Posterior cingulate gyrus (tissue), 11 donors: ENCODE data around the gene STARD10.
"Not testable (repeated sequence)": the region's sequence is repeated elsewhere in the genome, so short reads cannot be mapped to it uniquely, and the experiment has no call there.

Experiments used
- DNase-seq, 10 donors: peaks; one replicate each; pipeline versions ENCODE4 v3.0.0 to v3.0.0-alpha.2; 2020 to 2021; ENCODE audit warnings: mixed read lengths in 3 of 10
- intact Hi-C: fragments of 100-400 bp; cut with DNase I; formaldehyde crosslinking; loops from one replicate; pipeline ENCODE4 v1.15.1; 2023

Gene STARD10

DNA sequence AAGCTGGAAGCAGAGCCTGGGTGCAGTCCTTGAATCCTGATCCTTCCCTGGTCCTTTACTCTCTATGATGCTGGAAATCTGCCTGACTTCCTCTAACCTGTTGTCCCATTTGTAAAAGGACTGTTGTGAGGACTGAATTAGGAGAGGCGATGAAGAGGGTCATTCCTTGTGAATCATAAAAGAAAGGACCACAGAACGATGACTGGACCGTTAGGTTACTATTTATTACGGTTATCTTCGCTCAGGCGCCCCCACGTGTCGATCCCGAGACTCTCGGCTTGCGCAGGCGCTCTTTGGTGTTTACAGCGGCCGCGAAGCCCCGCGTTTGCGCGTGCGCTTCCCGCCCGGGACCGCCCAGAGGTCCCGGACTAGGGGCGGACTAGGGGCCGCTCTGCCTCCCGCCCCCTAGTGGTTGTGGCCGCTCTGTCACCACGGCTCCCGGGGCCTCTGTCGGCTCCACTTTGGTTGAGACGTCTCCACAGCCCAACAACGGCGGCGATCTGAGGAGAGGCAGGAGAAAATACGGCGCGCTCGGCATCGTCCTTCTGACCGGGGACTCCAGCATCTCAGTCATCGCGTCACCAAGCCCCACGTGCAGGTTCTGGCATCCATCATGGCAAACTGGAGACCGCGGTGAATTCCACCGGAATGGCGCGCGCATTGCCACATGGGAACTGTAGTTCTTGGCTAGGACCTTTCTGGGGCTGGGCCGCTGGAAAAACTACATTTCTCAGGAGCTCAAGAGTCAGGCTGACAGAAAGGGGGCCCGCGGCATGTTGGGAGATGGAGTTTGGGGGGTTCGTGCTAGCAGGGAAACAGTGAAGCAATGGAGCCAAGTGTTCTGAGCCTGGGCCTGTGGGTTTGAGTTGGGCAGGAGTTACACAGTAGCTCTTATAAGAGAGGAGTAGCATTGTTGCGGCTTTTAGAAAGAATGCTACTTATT is at the start of gene STARD10:
Gene STARD10 (minus strand): TSS at position 623 of the 943 bp plus-strand sequence. CDS start 12,866 bp downstream, outside the sequence.
- peak; percentile 95 to 99 (median 97) for DNase-seq
- intact Hi-C loops, result loop anchor here (1.0 to 10.0 kb wide), 4 partner anchors 21 to 209 kb away; partner anchors contain the start of gene ATG16L2

GRCh38 chr11:72842653-72843330 is 48.9 kb upstream of the STARD10 start:
- no peak for DNase-seq
- intact Hi-C loops, result no loop called here

DNA sequence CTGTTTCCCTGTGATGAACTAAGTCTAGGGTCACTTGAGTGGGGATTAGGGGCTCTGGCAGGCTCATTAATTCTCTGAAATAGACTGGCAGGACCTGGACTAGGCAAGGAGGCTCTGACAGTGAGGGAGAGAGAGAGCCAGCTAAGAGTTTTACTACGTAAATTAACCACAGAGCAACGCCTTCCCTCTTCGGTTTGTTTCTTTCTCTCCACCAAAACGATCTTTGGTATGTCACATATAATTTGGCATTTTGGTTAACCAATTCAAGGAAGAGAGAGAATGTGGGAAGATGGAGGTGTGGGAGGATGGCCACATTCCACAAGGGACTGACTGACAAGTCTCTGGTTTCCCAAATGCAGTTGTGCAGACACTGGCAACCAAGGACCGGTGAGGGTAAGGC is 48.3 kb upstream of the STARD10 start:
- no peak for DNase-seq
- intact Hi-C loops, result no loop called here

DNA sequence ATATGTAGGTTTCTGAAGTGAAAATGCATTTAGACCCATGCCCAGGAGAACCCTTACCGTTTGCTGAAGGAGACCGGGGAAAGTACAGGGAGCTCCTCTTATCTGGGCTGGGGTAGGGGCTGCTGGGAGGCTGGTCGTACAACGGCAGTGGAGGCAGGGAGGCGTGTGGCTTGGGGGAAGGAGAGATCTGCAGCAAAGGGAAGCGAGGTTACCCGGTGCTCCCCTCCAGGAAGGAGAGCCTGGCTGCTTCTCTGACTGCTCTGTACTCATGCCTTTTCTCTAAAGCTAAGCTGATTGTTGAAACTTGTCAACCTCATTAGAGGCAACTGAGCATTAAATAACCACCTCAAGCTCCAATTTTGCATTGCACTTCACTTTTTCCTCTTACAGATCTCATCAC is 47.5 kb upstream of the STARD10 start:
- intact Hi-C loops, result no loop called here
- no peak for DNase-seq

- intact Hi-C loops, result no loop called here
- no peak for DNase-seq
Measured at GRCh38 chr11:72840780-72841179, 46.9 kb upstream of the STARD10 start.

GRCh38 chr11:72838691-72839305 is 45.0 kb upstream of the STARD10 start:
- intact Hi-C loops, result loop anchor here (10.0 kb wide), 1 partner anchor 306 kb away; the partner anchor contains the start of gene FCHSD2
- DNase-seq, result no peak

GRCh38 chr11:72836111-72836510 is 42.3 kb upstream of the STARD10 start:
- intact Hi-C loops, result loop anchor here (10.0 kb wide), 1 partner anchor 309 kb away; the partner anchor contains the start of gene FCHSD2

GRCh38 chr11:72834905-72835304 is 41.1 kb upstream of the STARD10 start:
- no peak for DNase-seq
- intact Hi-C loops, result loop anchor here (5.0 to 10.0 kb wide), 2 partner anchors 310 to 407 kb away; partner anchors contain the start of gene FCHSD2

More at GRCh38 chr11:72836111-72836510, 42.3 kb upstream of the STARD10 start:
- DNase-seq, result no peak

- no peak for DNase-seq
- intact Hi-C loops, result loop anchor here (5.0 to 10.0 kb wide), 2 partner anchors 311 to 408 kb away; partner anchors contain the start of gene FCHSD2
Measured at GRCh38 chr11:72833811-72834493, 40.1 kb upstream of the STARD10 start.

GRCh38 chr11:72833083-72833733 is 39.4 kb upstream of the STARD10 start:
- intact Hi-C loops, result loop anchor here (5.0 to 10.0 kb wide), 2 partner anchors 312 to 409 kb away; partner anchors contain the start of gene FCHSD2
- no peak for DNase-seq

DNA sequence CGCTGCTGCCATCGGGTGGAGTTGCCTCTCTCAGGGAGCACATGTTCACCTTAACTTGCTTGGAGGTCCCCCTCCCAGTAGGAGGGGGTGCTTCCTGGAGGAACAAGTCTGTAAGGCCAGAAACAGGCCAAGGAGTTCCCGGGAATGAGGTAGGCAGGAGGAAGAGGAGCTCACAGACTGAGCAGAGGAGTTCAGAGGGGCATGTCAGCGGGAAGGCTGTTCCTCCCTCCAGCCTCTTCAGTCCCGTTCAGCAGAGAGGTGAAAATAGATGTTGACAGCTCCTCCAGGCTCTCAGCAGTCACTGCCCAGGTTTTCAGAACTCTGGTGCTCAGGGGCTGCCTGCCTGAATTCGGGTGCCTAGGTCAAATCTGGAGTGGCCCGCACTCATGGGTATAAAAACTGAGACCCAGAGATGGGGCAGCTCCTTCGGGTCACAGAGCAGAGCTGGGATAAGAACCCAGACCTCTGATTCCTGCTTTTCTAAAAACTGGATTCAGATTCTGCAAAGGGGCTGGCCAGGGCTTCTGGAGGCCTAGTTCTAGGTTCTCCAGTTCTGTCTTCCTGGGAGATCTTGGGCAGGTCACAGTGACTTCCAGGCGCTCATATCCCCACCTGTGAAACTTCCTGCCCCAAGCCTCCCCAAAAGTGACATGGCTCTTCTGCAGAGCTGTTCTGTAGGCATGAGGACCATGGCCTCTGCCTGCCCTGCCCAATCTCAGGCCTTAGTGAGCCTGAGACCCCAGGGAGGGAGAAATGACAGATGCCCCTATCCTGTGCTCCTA is 38.6 kb upstream of the STARD10 start:
- intact Hi-C loops, result loop anchor here (5.0 to 10.0 kb wide), 2 partner anchors 312 to 410 kb away; partner anchors contain the start of gene FCHSD2
- DNase-seq, result no peak

DNA sequence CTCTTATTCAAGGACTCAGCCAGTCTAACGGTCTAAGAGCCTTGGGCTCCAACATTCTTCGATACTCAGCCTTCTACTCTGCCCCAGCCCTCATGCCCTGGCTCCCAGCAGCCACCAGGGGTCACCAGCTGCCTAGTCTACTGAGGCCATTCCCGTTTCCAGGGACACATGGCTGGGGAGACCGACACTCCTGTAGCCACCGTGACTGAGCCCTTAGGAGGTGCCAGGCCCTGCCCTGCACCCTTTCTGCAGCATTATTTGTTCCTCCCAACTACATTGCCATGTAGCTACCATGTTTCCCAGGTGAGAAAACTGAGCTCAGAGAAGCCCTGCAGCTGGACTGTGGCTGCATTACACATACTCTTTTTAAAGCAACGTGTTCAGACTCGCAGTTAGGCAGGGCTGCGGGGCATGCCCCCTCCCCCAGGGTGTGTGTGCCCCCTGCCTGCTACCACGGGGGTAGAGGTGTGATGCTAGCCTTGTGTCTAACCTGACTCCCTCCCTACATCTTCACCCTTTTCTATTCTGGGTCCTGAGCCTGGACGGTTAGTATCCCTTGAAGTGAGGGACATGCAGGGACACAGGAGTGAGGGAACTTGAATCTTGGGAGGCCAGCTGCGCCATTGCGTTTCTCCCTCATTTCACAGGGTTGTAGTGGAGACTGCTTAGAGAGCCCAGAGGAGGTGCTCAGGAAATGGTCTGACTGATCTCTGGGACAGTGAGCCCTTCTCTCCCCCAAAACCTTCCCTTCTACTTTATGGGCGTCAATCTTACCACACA is 37.9 kb upstream of the STARD10 start:
- peak; percentile 76 to 98 (median 90) for DNase-seq
- intact Hi-C loops, result loop anchor here (1.0 to 10.0 kb wide), 3 partner anchors 313 to 411 kb away; partner anchors contain the start of gene FCHSD2

GRCh38 chr11:72829884-72830533 is 36.2 kb upstream of the STARD10 start:
- DNase-seq, result peak in 2 of 10 donors; percentile 47 to 65
- intact Hi-C loops, result loop anchor here (5.0 to 10.0 kb wide), 2 partner anchors 315 to 412 kb away; partner anchors contain the start of gene FCHSD2

DNA sequence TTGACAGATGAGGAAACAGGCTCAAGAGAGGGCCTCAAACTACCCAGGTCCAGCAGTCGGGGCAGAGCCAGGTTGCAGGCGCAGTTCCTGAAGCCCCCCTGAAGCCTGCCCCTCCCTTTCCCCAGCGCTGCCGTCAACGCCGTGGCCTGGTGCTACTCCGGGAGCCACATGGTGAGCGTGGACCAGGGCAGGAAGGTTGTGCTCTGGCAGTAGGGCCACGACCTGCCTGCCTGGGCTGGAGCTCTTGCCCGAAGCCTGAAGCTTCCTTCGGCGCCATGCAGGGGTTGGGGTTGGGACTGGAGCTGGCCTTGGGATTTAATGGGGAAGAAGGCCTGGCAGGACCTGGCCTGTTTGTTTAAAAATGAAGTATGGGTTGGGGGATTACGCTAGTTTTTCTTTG is 35.3 kb upstream of the STARD10 start:
- intact Hi-C loops, result no loop called here
- peak in 1 of 10 donors; percentile 60 for DNase-seq

- peak in 1 of 10 donors; percentile 50 for DNase-seq
- intact Hi-C loops, result no loop called here
Measured at GRCh38 chr11:72828692-72829101, 34.9 kb upstream of the STARD10 start.

DNA sequence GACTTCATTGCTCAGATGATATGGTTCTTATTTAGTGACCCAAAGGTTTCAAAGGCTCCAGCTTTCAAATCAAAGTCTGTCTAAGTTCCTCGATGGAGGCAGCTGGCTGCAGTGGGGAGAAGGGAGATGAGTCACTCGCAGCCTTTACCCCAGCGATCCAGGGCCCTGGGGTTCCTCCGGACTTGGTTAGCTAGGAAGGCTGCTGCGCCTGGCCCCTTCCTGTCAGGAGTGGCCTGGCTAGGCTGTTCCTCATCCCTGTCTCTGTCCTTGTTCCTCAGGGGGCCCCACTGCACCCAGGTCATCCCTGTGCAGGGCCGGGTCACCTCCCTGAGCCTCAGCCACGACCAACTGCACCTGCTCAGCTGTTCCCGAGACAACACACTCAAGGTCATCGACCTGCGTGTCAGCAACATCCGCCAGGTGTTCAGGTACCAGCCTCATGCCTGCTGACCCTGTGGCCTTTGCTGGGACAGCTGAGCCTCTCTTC is 34.3 kb upstream of the STARD10 start:
- DNase-seq, result peak in 1 of 10 donors; percentile 54
- intact Hi-C loops, result no loop called here

GRCh38 chr11:72827656-72828055 is 33.8 kb upstream of the STARD10 start:
- peak in 1 of 10 donors; percentile 54 for DNase-seq
- intact Hi-C loops, result not testable (repeated sequence)
